Stimulated activated naive CD4-positive, alpha-beta T cell treated with Interleukin-2 at 50 U/mL for 16 hours (primary cell): Measurements from ENCODE around the gene MRPS14.

Experiments
- DNase-seq: peaks from one replicate; lab custom pipeline; 2025; lab: John Stamatoyannopoulos, UW

Gene MRPS14

GRCh38 chr1:175019524-175019923 lies 3.7 kb downstream of the MRPS14 start:
- no peak for DNase-seq

GRCh38 chr1:175015243-175015642 lies 8.0 kb downstream of the MRPS14 start:
- DNase-seq = no peak

DNA sequence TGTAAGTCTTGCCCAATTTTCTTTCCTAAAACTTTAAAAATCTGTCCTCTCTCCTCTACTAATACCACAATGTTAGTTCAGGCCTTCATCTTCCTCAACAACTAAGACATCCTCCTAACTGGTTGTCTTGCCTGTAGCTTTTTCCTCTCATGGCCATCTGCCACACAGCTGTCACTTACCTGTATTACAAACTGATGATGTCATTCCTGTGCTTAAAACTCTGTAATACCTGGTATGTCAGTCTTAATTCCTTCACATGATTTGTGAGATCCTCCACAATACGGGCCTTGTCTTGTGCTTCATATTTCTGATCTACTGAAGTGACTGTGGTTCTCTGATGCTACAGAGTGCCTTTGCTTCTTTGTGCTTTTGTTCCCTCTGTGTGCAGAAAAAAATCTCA lies 9.8 kb downstream of the MRPS14 start:
- no peak for DNase-seq

DNA sequence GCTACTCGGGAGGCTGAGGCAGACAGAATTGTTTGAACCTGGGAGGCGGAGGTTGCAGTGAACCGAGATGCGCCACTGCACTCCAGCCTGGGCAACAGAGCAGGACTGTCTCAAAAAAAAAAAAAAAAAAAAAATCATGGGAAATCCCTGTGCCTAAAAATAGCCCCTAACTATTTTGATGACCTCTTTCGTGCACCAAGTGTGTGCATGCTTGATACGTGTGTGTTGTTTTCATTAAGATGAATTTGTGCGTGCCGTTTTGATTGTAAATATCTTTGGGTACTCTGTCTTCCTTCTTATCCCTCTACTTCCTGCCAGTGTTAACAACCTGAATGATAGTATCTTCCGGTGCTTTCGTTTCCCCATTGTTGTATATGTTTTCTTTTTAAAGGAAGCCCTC lies 13.7 kb downstream of the MRPS14 start:
- no peak for DNase-seq

DNA sequence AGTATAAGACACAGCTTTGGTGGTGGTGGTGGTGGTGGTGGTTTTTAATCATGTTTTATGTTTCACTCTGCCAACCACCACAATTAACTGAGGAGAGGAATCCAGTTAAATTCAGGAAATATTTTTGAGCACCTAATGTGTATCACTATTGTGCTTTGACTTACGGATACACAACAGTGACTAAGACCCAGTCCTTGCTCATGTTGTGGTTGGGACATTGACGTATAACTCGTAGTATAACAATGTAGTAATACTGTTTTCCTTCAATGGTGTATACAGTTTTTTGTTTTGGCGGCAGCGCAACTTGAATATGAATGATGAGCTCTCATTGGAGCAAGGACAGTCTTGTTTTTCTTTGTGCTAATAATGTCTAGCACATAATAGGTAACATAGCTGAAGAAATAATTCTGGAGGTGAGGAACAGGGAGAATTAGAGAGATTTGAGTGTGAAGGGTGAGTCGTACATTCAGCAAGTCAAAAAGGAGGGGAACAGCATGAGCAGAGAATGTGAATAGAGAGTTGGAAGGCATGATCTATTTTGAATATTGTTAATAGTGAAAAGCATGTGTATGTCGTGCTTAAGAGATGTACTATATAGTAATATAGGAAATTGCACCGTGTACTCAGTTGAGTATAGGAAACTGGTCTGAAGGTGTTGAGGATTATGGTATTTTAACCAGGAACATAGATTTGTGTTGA lies 18.0 kb downstream of the MRPS14 start:
- no peak for DNase-seq

DNA sequence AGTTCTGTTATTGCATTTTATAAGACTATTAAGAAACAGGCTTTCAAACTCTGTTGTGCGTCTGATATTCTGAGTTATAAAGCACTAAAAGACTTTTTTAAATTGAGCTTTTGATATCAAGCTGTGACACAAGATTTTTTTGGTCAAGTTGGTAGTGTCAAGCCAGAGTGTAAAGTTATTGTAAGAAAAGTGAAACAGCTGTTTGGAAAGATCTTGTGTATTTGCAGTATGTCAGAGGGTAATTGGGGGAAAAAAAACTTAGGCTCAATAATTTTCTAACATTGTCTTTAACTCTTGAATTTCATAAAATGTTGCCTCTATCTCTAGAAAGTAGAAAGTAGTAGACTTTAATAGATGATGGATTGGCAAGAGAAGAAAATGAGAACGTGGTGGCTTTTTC lies 19.7 kb downstream of the MRPS14 start:
- no peak for DNase-seq

DNA sequence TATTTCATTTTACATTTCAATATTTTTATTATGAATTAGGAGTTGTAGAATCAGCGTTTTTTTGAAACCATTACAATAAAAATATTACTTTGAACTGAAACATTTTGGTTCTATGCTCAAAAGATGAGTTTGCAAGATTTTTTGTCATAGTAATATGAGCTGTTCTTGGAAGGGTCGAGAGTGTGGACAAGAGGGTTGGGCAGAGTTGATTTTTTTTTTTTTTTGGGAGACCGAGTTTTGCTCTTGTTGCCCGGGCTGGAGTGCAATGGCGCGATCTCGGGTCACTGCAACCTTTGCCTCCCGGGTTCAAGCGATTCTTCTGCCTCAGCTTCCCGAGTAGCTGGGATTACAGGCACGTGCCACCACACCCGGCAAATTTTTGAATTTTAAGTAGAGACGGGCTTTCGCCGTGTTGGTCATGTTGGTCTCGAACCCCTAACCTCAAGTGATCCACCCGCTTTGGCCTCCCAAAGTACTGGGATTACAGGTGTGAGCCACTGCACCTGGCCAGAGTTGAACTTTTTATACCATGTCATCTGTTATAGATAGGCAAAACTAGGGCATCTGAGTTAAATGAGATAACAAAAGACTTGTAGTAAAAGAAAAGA lies 20.2 kb downstream of the MRPS14 start:
- no peak for DNase-seq

DNA sequence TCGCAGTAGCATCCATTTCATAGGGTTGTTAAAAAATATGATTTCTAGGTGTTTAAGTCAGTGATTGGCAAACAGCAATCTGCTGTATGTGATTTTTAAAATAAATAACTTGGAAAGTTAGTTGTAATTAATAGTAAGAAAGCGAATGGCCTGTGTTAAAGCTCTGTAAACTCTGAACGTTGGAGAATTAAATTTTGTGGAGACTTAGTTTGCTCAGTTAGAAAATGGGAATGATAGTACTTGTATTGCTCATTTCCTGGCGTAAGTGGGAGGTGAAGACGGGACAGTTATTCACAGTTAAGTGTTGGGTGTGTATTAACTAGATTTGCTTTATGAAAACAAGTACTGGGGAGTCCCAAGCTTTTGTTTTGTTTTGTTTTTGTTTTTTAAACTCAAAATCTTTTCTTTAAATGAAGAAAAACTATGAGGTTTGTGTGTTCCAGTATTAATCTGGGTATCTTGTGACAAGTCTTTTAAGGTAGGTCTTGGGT lies 22.5 kb downstream of the MRPS14 start:
- no peak for DNase-seq

- no peak for DNase-seq
Observed at GRCh38 chr1:174999936-175000696, 23.1 kb downstream of the MRPS14 start, which contains the start of gene CACYBP. Gene CACYBP, plus strand, starts transcription at chr1:174999947. Its CDS starts 234 bp downstream, at chr1:175000181.

DNA sequence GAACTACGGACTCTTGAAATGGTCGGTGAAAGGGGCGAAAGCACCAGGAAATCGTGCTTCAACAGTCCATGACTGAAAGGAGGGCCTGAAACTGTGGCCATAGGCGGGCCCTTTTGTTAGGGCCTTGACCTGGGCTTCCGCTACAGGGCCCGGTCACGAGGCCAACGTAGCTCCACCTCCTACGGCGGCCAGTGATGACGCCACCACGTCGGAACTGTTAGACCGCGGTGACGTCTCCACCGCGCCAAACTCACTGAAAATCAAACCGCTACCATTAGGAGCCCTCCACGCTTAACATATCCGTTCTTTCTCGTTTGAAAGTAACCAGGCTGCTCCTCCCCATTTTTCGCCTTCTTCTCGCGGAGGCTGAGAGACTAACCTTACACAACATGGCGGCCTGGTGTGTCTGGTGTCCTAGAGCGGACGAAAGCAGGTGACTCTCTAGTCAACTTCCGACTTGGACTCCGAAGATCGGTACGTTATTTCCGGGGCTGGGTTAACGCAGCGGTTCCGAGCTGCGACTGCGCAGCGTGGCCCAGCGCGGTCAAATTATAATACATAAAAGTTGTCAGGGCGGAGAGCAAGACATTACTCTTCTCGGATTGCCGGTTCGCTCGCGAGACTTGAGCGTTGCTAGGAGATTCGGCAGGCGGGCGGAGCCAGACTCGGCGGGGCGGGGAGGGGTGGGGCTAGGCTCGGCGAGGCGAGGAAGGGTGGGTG lies 23.8 kb downstream of the MRPS14 start:
- DNase-seq = peak; percentile 98

- DNase-seq = peak; percentile 27
Observed at GRCh38 chr1:174998569-174999215, 24.5 kb downstream of the MRPS14 start.

GRCh38 chr1:174997041-174997440 lies 26.2 kb downstream of the MRPS14 start:
- DNase-seq = no peak

GRCh38 chr1:174996476-174996875 lies 26.7 kb downstream of the MRPS14 start:
- no peak for DNase-seq

DNA sequence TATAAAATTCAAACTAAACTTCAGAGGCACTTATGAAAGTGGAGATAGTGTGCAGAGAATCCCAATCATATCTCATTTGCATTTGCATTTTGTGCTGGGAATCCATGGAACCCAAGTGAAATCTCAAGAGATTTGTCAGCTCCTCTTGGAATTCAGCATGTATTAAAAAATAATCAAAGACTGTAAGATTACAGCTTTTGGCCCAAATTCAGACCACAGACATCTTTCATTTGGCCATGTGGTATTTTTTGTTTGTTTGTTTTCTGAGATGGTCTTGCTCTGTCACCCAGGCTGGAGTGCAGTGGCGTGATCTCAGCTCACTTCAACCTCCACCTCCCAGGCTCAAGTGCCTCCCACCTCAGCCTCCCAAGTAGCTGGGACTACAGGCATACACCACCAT lies 27.3 kb downstream of the MRPS14 start:
- DNase-seq = no peak

DNA sequence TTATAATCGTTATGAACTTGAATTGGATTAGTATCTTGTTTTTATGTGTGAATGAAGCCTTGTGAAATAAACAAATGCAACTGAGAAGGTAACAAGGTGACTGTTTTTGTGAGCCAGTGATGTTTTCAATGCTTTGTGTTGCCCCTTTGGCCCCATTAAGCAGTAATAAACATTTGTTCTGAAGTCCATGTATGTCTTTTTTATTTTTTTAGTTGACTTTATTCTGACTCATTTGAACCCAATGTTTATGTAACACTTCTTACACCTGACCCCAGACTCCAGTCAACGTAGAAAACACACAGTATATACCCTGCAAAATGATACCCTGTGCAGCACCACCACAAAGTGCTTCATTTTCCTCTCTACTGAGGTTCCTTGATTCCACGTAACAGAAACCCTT lies 28.1 kb downstream of the MRPS14 start:
- no peak for DNase-seq

- DNase-seq = no peak
Observed at GRCh38 chr1:174991473-174991872, 31.8 kb downstream of the MRPS14 start.

GRCh38 chr1:174990382-174990999 lies 32.7 kb downstream of the MRPS14 start:
- DNase-seq = no peak

- no peak for DNase-seq
Observed at GRCh38 chr1:174989536-174990220, 33.5 kb downstream of the MRPS14 start.

GRCh38 chr1:174988986-174989385 lies 34.2 kb downstream of the MRPS14 start:
- DNase-seq = no peak

- no peak for DNase-seq
Observed at GRCh38 chr1:174988539-174988938, 34.7 kb downstream of the MRPS14 start.

- no peak for DNase-seq
Observed at GRCh38 chr1:174984952-174985351, 38.3 kb downstream of the MRPS14 start.
